T-helper 1 cell (primary cell): ENCODE measurements around the gene FAM174A.
A peak's percentile ranks its signal among the peaks of the same experiment; 100 is the strongest.

Experiments used
- DNase-seq, 5 donors: peaks; one replicate each; pipeline ENCODE4 v3.0.0-alpha.2; 2012 to 2020
- total RNA-seq, 4 donors: gene quantifications; one replicate each; lab custom pipeline; 2026; lab: John Stamatoyannopoulos, UW

Gene FAM174A
- 3.0 to 5.2 (median 4.0) reads per million in 4 donors for total RNA-seq

- peak; percentile 88 to 96 (median 91) for DNase-seq
Measured at GRCh38 chr5:100535060-100536005, at the start of gene FAM174A. Gene FAM174A (plus strand): TSS chr5:100535374. CDS start chr5:100535531, 157 bp downstream.

GRCh38 chr5:100493996-100494395 lies 41.2 kb upstream of the FAM174A start:
- DNase-seq, result no peak

GRCh38 chr5:100496296-100496695 lies 38.9 kb upstream of the FAM174A start:
- no peak for DNase-seq

GRCh38 chr5:100502684-100503083 lies 32.5 kb upstream of the FAM174A start:
- no peak for DNase-seq

- no peak for DNase-seq
Measured at GRCh38 chr5:100505984-100506670, 29.0 kb upstream of the FAM174A start.

GRCh38 chr5:100516285-100516684 lies 18.9 kb upstream of the FAM174A start:
- no peak for DNase-seq

GRCh38 chr5:100517301-100517974 lies 17.7 kb upstream of the FAM174A start:
- DNase-seq, result no peak

- no peak for DNase-seq
Measured at GRCh38 chr5:100518377-100518776, 16.8 kb upstream of the FAM174A start.

- no peak for DNase-seq
Measured at GRCh38 chr5:100519075-100519474, 16.1 kb upstream of the FAM174A start.

GRCh38 chr5:100520348-100520747 lies 14.8 kb upstream of the FAM174A start:
- DNase-seq, result no peak

- DNase-seq, result no peak
Measured at GRCh38 chr5:100537946-100538345, 2.8 kb downstream of the FAM174A start.

- DNase-seq, result no peak
Measured at GRCh38 chr5:100539519-100539918, 4.3 kb downstream of the FAM174A start.

GRCh38 chr5:100542086-100542485 lies 6.9 kb downstream of the FAM174A start:
- DNase-seq, result no peak

GRCh38 chr5:100546001-100546400 lies 10.8 kb downstream of the FAM174A start:
- DNase-seq, result no peak

GRCh38 chr5:100550531-100551051 lies 15.4 kb downstream of the FAM174A start:
- DNase-seq, result peak in 1 of 5 donors; percentile 2

GRCh38 chr5:100551183-100551582 lies 16.0 kb downstream of the FAM174A start:
- no peak for DNase-seq

GRCh38 chr5:100553209-100553608 lies 18.0 kb downstream of the FAM174A start:
- DNase-seq, result no peak

- no peak for DNase-seq
Measured at GRCh38 chr5:100560860-100561259, 25.7 kb downstream of the FAM174A start.

- no peak for DNase-seq
Measured at GRCh38 chr5:100562821-100563220, 27.6 kb downstream of the FAM174A start.

- peak in 1 of 5 donors; percentile 2 for DNase-seq
Measured at GRCh38 chr5:100566382-100567141, 31.4 kb downstream of the FAM174A start.

GRCh38 chr5:100574716-100575115 lies 39.5 kb downstream of the FAM174A start:
- no peak for DNase-seq

GRCh38 chr5:100575815-100576214 lies 40.6 kb downstream of the FAM174A start:
- DNase-seq, result no peak
